Measurements from ENCODE around the gene TACR1. TPM values are rescaled to one million over a fixed set of nuclear protein-coding genes. Genes with fewer than 3 reads are reported as not detected.

TACR1 gene
- total and polyA plus RNA-seq, 2 of the 8 experiments (the other 6 are each of a cell fraction or from before 2014, with no cell fraction given), result 0.09 to 0.37 TPM

GRCh38 chr2:74999468-74999867 lies 199.9 kb downstream of the TACR1 start:
- ChIA-PET CTCF (ENCODE audit: partially characterized antibody) (no interaction called here), POLR2A (ENCODE audit: partially characterized antibody) (no interaction called here)
- no peaks in the 10 kb centered on the region for H3K27me3 ChIP-seq (replicated peaks in 1 of 4; ENCODE audit: control insufficient read depth in 3 of 4, extremely low read depth in 1 of 4, insufficient read depth in 3 of 4, low read length in 3 of 4)
- TF ChIP-seq KDM4A (IDR thresholded peaks at IDR 0.05; ENCODE audit: low read depth, low read length, severe bottlenecking) (no peak), SRF (IDR thresholded peaks at IDR 0.05; ENCODE audit: low read depth, low read length) (no peak), JUN (IDR thresholded peaks at IDR 0.05; ENCODE audit: low read depth, low read length) (no peak), KDM1A (IDR thresholded peaks at IDR 0.05; ENCODE audit: borderline replicate concordance, low read length) (no peak), FOSL1 (IDR thresholded peaks at IDR 0.05; ENCODE audit: insufficient read depth, low read depth, low read length) (no peak)
- H3K9ac ChIP-seq (replicated peaks in 1 of 4; ENCODE audit: extremely low read depth in 1 of 4, low read depth in 3 of 4, low read length in 3 of 4), result no peak overlapping the region
- peaks cover 2% of the 10 kb centered on the region for H3K79me1 ChIP-seq (ENCODE audit: low read depth, low read length)
- no peak overlapping the region for H2AK5ac ChIP-seq (ENCODE audit: low read depth, low read length)
- no peak overlapping the region for H3K4ac ChIP-seq (replicated peaks; ENCODE audit: insufficient read length, low read depth, low read length)
- no peak overlapping the region for H2BK15ac ChIP-seq (ENCODE audit: low read length)
- no peak overlapping the region for H3K23ac ChIP-seq (ENCODE audit: insufficient read length)
- no peak overlapping the region for H4K91ac ChIP-seq (replicated peaks; ENCODE audit: insufficient read length, low read length)
- H3K4me3 ChIP-seq (ENCODE audit: extremely low read depth in 1 of 4, insufficient read depth in 2 of 4, low read depth in 3 of 4, low read length in 4 of 4), result no peak overlapping the region
- 91% methylated on average over 5 of the region's 5 CpGs; no CpG with 5 or more reads in 1 of the 2 experiments for WGBS, 2 experiments (ENCODE audit: extremely low coverage in 1 of 2, insufficient coverage in 1 of 2, insufficient read length in 1 of 2, insufficient replicate concordance in 2 of 2, low coverage in 1 of 2, low lambda C conversion rate in 2 of 2, missing lambda C conversion rate in 1 of 2)
- no peaks in the 10 kb centered on the region for H3K23me2 ChIP-seq (ENCODE audit: low read depth, low read length)
- no peak overlapping the region for H3K56ac ChIP-seq (replicated peaks; ENCODE audit: insufficient read length, low read depth, low read length)
- no peaks in the 10 kb centered on the region for H3K9me3 ChIP-seq (ENCODE audit: insufficient read depth in 2 of 2, low read depth in 1 of 2, low read length in 1 of 2)
- no peak overlapping the region for H3K4me2 ChIP-seq (ENCODE audit: insufficient read depth in 1 of 2, low read depth in 2 of 2, low read length in 2 of 2)
- H2BK20ac ChIP-seq (ENCODE audit: low read length), result no peak overlapping the region
- H4K5ac ChIP-seq (ENCODE audit: insufficient read length, low read depth, low read length), result no peak overlapping the region
- H3K18ac ChIP-seq (ENCODE audit: extremely low read depth, low read length), result no peak overlapping the region
- H2BK120ac ChIP-seq (replicated peaks; ENCODE audit: low read depth, low read length), result no peak overlapping the region
- H3K79me2 ChIP-seq (ENCODE audit: control insufficient read depth in 1 of 2, insufficient read depth in 2 of 2, low read length in 2 of 2), result no peaks in the 10 kb centered on the region
- no peaks in the 10 kb centered on the region for H3K36me3 ChIP-seq (ENCODE audit: control insufficient read depth in 2 of 4, insufficient read depth in 4 of 4, low read length in 3 of 4)
- H2BK5ac ChIP-seq (ENCODE audit: low read depth, low read length), result no peak overlapping the region
- H3K4me1 ChIP-seq (replicated peaks in 1 of 4; ENCODE audit: control insufficient read depth in 3 of 4, insufficient read depth in 4 of 4, low read length in 3 of 4), result no peaks in the 10 kb centered on the region
- no peak overlapping the region for H2BK12ac ChIP-seq (ENCODE audit: low read depth, low read length)
- H3K27ac ChIP-seq (ENCODE audit: low read depth, low read length), result no peak overlapping the region
- no peaks in the 10 kb centered on the region for H4K20me1 ChIP-seq (replicated peaks in 1 of 2; ENCODE audit: control insufficient read depth in 1 of 2, insufficient read depth in 2 of 2, low read length in 2 of 2)
- H2AFZ ChIP-seq (ENCODE audit: low read length), result no peak overlapping the region
- H3K14ac ChIP-seq (ENCODE audit: insufficient read length), result no peak overlapping the region
- no peak overlapping the region for H4K8ac ChIP-seq (ENCODE audit: extremely low read depth, insufficient read depth, low read length)
- DNase-seq (ENCODE audit: low read depth in 1 of 2, low spot score in 2 of 2) (no peak), FAIRE-seq (no peak)

All from H1 (cell line).